T-helper 1 cell treated with Interleukin-12 subunit alpha and Interleukin-12 subunit beta and Interleukin-4 antibody, amounts not matched to agents 30 ng/mL and 1 ng/mL, for 36 hours (primary cell): ENCODE data around the gene PPARGC1A. TPM values are rescaled to one million over a fixed set of nuclear protein-coding genes. Genes with fewer than 3 reads are reported as not detected.

ENCODE experiments used
- intact Hi-C: fragments of 100-400 bp; cut with micrococcal nuclease; formaldehyde crosslinking; loops from one replicate; pipeline ENCODE4 v1.15.1; 2024
- total RNA-seq: library from RNA; stranded (reverse); gene quantifications from 2 replicates; pipeline ENCODE4 v1.2.3, GENCODE V29; 2022

Gene PPARGC1A
- not detected in 2 replicates for total RNA-seq

DNA sequence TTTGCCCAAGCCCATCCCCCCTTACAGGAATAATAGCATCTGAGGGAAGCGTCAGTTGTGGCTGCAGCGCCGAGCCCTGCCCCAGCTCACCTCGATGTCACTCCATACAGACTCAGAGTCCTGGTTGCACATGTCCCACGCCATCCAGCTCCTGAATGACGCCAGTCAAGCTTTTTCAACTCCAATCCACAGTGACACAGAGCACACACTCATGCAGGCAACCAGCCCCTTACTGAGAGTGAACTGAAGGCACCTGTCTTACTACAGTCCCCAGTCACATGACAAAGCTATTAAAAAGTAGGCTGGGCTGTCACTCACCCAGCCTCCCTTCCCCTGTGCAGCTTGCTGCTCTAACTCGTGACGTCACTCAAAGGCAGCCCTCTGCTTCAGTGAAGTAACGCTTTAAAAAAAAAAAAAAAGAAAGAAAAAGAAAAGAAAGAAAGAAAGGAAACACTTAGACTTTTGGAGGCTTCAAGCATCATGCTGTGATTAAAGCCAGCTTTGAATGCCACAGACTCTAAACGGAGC, at the start of gene PPARGC1A:
Gene PPARGC1A (minus strand): TSS at position 234 of the 528 bp plus-strand sequence. CDS start 90 bp downstream, at position 144.
- intact Hi-C loops = no loop called here

GRCh38 chr4:23938796-23939195, 48.9 kb upstream of the PPARGC1A start:
- intact Hi-C loops = no loop called here

GRCh38 chr4:23937173-23937572, 47.3 kb upstream of the PPARGC1A start:
- intact Hi-C loops = no loop called here

- intact Hi-C loops = no loop called here
These were observed 45.1 kb upstream of the PPARGC1A start for GRCh38 chr4:23934915-23935314.

- intact Hi-C loops = no loop called here
These were observed 44.4 kb upstream of the PPARGC1A start for GRCh38 chr4:23934223-23934622.

DNA sequence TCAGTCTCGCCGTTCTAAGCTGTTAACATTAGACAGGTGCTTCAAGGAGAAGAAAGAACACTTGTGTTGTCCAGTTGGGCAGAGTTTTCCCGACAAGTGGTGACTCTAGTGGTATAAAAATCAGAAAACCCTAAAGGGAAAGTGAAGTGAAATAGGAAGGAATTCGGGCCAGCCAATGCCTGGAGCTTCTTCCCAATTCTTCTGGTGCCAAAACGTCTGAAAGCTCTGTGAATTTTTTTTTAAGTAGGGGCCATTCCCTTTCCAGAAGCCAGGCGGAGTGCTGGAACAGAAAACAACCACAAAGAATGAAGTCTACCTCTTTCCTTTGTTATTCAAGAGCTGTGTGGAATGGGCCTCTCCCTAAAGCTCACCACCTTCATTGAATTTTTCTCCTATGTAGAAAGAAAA, 43.1 kb upstream of the PPARGC1A start:
- intact Hi-C loops = no loop called here

DNA sequence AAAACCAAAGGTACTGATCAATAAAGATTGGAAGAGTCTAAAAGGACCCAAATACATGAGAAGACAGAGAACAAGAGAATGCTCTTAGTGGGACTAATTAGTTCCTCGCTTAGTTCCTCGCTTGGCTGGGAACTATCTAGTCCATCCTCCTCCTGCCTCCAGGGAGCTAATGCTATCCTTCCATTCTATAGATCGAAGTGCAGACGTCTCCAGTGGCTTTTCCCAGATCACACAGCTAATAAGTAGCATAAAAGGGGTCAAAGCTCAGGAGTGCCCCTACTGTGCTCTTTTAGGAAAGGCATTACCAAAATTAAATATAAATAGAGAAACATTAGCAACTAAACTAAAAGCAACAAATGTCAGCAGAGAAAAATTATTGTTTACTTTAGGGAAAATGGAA, 42.3 kb upstream of the PPARGC1A start:
- intact Hi-C loops = no loop called here

- intact Hi-C loops = no loop called here
These were observed 41.6 kb upstream of the PPARGC1A start for GRCh38 chr4:23931489-23931830.

- intact Hi-C loops = no loop called here
These were observed 41.1 kb upstream of the PPARGC1A start for GRCh38 chr4:23930750-23931488.

DNA sequence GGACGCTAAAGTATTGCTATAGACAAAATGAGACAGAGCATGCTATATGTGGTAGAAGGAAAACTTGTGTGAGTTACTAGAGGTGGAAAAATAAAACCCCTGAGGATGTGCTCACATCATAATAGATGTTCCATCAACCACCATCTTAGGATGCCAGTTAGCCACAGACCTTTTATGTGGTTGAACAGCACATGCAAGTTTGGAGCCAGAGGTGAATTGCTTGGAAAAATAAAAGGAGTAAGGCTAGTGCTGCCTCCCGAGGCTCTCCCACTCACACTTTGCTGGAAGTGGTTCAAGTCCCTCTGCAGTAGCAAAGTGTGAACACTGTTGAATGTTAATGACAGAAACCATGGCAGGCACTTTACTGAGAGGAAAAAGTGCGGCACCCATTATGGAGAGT, 39.4 kb upstream of the PPARGC1A start:
- intact Hi-C loops = no loop called here

DNA sequence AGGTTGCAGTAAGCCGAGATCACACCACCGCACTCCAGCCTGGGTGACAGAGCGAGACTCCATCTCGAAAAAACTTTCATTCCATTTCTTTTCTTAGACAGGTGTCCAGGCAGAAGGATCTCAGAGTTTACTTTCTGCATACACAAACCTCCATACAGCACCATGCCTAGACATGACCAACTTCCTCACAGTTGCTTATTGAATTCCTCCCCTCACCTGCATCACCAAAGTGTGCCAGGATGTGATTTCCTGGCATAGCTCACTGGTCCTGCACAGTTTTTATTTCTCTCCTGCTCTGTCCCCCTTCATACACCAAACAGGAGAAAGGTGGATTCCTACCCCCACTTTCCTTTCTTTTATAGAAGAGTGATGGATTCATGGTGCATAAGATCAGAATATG, 34.7 kb upstream of the PPARGC1A start:
- intact Hi-C loops = no loop called here

- intact Hi-C loops = no loop called here
These were observed 34.0 kb upstream of the PPARGC1A start for GRCh38 chr4:23923840-23924239.

DNA sequence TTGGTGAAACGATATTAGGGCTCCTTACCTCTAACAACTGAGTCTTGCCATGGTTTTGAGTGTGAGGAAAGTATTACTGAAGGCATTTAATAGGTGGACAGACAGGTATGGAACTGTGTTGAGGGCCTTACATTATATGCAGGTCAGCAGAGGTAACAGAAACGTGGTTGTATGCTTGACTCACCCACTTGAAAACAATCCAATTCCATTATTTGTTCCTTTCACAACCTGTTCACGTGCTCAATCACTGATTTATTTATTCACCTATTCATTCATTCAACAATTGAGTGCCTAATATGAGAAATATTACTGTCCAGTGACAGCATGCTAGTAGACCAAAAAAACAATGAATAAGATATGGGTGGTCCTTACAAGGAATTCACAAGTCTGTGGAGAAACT, 33.3 kb upstream of the PPARGC1A start:
- intact Hi-C loops = no loop called here

DNA sequence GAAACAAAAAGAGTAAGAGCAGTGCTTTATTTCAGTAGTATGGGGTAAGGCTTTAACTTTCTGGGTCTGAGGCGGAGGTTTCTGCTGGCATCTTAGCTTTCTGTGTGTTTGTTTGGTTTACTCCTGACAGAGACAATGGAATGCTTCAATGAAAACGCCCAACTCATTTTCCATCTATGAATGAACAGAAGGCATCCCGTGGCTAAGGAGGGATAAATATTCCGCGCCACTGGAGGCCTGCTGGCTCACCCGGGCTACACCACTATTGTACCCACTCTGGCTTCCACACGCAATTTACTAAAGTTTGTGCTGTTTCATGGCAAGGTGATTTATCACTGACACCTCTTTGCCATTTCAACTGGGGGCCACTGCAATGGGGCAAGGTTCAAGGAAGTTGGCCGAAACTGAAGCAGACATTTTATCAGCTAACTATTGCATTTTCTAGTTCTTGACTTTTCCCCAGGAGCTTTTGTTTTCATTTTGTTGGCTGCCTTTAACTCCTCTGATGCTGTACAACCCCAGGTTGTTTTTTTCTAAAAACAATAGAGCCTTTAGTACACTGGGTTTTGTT, 32.8 kb upstream of the PPARGC1A start:
- intact Hi-C loops = no loop called here

DNA sequence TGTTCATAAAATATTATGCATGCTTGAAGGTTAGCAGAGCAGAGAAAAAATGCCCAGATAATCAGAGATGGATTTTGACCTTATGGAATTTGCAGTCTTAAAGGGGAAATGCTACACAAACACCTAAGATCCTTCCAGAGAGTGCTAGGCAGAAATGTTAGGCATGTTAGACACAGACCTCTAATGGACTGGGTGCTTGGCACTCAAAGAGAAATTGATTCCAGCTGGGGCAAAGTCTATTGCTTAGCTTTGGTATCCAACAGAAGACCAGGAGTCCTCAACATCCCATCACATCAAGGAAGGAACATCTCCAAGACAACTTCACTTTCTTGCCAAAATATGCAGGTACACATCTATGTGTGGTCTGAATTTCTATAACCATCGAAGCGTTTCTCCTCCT, 32.2 kb upstream of the PPARGC1A start:
- intact Hi-C loops = no loop called here

- intact Hi-C loops = no loop called here
These were observed 31.6 kb upstream of the PPARGC1A start for GRCh38 chr4:23921447-23921845.

- intact Hi-C loops = no loop called here
These were observed 31.0 kb upstream of the PPARGC1A start for GRCh38 chr4:23920716-23921446.

DNA sequence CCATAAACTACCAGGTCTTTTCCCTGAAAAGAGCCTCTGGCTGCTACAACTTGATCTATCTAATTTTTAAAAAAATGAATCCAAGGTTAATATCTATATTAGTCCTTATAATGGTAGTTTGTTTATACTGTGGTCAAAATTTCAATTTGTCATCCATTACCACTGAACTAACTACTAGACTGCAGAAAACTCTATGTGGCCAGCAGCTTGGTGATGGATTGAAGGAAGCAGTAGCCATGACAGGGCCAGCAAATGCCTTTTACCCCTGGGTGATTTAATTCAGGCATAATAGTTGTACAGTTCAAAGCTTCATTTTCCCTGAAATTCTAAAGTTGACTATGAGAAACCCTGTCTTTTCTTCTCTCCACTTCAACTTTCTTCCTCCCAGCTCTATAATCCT, 30.4 kb upstream of the PPARGC1A start:
- intact Hi-C loops = no loop called here

- intact Hi-C loops = no loop called here
These were observed 26.4 kb upstream of the PPARGC1A start for GRCh38 chr4:23916282-23916681.

DNA sequence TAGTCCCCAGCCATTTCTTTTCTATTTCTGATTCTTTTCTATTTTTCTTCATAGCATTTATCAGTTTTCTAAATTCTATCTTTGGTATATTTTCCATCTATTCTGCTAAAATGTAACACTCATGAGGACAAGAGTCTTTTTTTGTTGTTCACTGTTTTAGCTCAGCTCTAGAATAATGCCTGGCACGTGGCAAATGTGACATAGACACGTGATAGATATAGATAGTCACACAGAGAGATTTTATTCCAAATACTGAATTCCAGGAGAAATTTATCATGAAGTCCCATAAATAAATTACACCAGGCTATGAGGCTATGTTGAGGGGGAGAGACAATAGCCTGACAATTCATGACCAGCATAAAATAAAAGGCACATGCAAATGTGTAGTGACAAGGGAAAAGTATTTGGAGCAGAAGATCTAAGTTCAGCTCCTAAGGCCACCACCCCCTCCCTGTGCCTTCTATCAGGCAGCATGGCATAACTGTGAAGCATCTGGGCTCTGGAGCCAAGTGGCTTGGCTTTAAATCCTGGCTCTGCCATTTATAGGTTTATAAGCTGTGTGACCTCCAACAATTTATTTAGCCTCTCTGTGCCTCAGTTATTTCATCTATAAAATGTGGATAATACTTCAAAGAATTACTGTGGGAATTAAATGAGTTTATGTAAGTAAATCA, 25.7 kb upstream of the PPARGC1A start:
- intact Hi-C loops = no loop called here

- intact Hi-C loops = no loop called here
These were observed 22.0 kb upstream of the PPARGC1A start for GRCh38 chr4:23911675-23912455.
